HEK293 (cell line): ENCODE data around the gene FAM216A.
A peak's percentile ranks its signal among the peaks of the same experiment; 100 is the strongest.

ENCODE experiments used
- IKZF3 ChIP-seq: fragments of 450-650 bp; IDR thresholded peaks from 2 replicates; pipeline ENCODE4 v1.5.0; 2018; ENCODE audit warnings: missing biosample characterization, mild to moderate bottlenecking, missing genetic modification characterization, moderate library complexity
- KLF10 ChIP-seq: fragments of 450-650 bp; IDR thresholded peaks from 2 replicates; pipeline ENCODE4 v1.5.1; 2018; ENCODE audit warnings: missing biosample characterization, mild to moderate bottlenecking, missing genetic modification characterization
- KLF16 ChIP-seq: fragments of 450-650 bp; formaldehyde crosslinking; IDR thresholded peaks from 2 replicates; pipeline ENCODE4 v1.5.1; 2017; ENCODE audit warnings: missing biosample characterization, missing genetic modification characterization
- MZF1 ChIP-seq: fragments of 450-650 bp; formaldehyde crosslinking; IDR thresholded peaks from 2 replicates; pipeline ENCODE4 v1.5.1; 2017; ENCODE audit warnings: missing biosample characterization, missing genetic modification characterization, borderline replicate concordance
- RBAK ChIP-seq: fragments of 450-650 bp; formaldehyde crosslinking; IDR thresholded peaks from 2 replicates; pipeline ENCODE4 v1.5.1; 2016; ENCODE audit warnings: missing biosample characterization, missing genetic modification characterization
- SALL2 ChIP-seq: fragments of 450-650 bp; formaldehyde crosslinking; IDR thresholded peaks from 2 replicates; pipeline ENCODE4 v1.5.0; 2017; ENCODE audit warnings: missing biosample characterization, mild to moderate bottlenecking, missing genetic modification characterization, borderline replicate concordance
- YY2 ChIP-seq: fragments of 450-650 bp; formaldehyde crosslinking; IDR thresholded peaks from 2 replicates; pipeline ENCODE4 v1.5.1; 2016; ENCODE audit warnings: missing biosample characterization, missing genetic modification characterization
- ZBTB17 ChIP-seq: fragments of 450-650 bp; formaldehyde crosslinking; IDR thresholded peaks from 2 replicates; pipeline ENCODE4 v1.5.1; 2016; ENCODE audit warnings: missing biosample characterization, missing genetic modification characterization
- ZBTB21 ChIP-seq: fragments of 450-650 bp; formaldehyde crosslinking; IDR thresholded peaks from 2 replicates; pipeline ENCODE4 v1.5.1; 2017; ENCODE audit warnings: missing biosample characterization, missing genetic modification characterization
- ZEB2 ChIP-seq: fragments of 450-650 bp; formaldehyde crosslinking; IDR thresholded peaks from 2 replicates; pipeline ENCODE4 v1.5.1; 2016; ENCODE audit warnings: missing biosample characterization, missing genetic modification characterization
- ZNF10 ChIP-seq: fragments of 450-650 bp; formaldehyde crosslinking; IDR thresholded peaks from 2 replicates; pipeline ENCODE4 v1.5.1; 2017; ENCODE audit warnings: missing biosample characterization, missing genetic modification characterization
- ZNF155 ChIP-seq: fragments of 450-650 bp; formaldehyde crosslinking; IDR thresholded peaks from 2 replicates; pipeline ENCODE4 v1.5.1; 2016; ENCODE audit warnings: missing biosample characterization, missing genetic modification characterization
- ZNF16 ChIP-seq: fragments of 450-650 bp; formaldehyde crosslinking; IDR thresholded peaks from 2 replicates; pipeline ENCODE4 v1.5.1; 2016; ENCODE audit warnings: low read depth, missing biosample characterization, missing genetic modification characterization
- ZNF169 ChIP-seq: fragments of 450-650 bp; formaldehyde crosslinking; IDR thresholded peaks from 2 replicates; pipeline ENCODE4 v1.5.1; 2016; ENCODE audit warnings: missing biosample characterization, missing genetic modification characterization
- ZNF2 ChIP-seq: fragments of 450-650 bp; formaldehyde crosslinking; IDR thresholded peaks from 2 replicates; pipeline ENCODE4 v1.5.1; 2016; ENCODE audit warnings: missing biosample characterization, missing genetic modification characterization
- ZNF202 ChIP-seq: fragments of 450-650 bp; formaldehyde crosslinking; IDR thresholded peaks from 2 replicates; pipeline ENCODE4 v1.5.1; 2016; ENCODE audit warnings: missing biosample characterization, missing genetic modification characterization, borderline replicate concordance
- ZNF221 ChIP-seq: fragments of 450-650 bp; formaldehyde crosslinking; IDR thresholded peaks from 2 replicates; pipeline ENCODE4 v1.5.1; 2017; ENCODE audit warnings: missing biosample characterization, missing genetic modification characterization, borderline replicate concordance
- ZNF23 ChIP-seq: fragments of 450-650 bp; formaldehyde crosslinking; IDR thresholded peaks from 2 replicates; pipeline ENCODE4 v1.5.1; 2016; ENCODE audit warnings: missing biosample characterization, missing genetic modification characterization, borderline replicate concordance
- ZNF311 ChIP-seq: fragments of 450-650 bp; formaldehyde crosslinking; IDR thresholded peaks from 2 replicates; pipeline ENCODE4 v1.5.1; 2017; ENCODE audit warnings: missing biosample characterization, missing genetic modification characterization, borderline replicate concordance
- ZNF37A ChIP-seq: fragments of 450-650 bp; IDR thresholded peaks from 2 replicates; pipeline ENCODE4 v1.5.1; 2018; ENCODE audit warnings: missing biosample characterization, missing genetic modification characterization
- ZNF394 ChIP-seq: fragments of 450-650 bp; formaldehyde crosslinking; IDR thresholded peaks from 2 replicates; pipeline ENCODE4 v1.5.1; 2016; ENCODE audit warnings: missing biosample characterization, missing genetic modification characterization, mild to moderate bottlenecking, moderate library complexity, borderline replicate concordance
- ZNF548 ChIP-seq: fragments of 450-650 bp; formaldehyde crosslinking; IDR thresholded peaks from 2 replicates; pipeline ENCODE4 v1.5.1; 2016; ENCODE audit warnings: missing biosample characterization, missing genetic modification characterization
- ZNF549 ChIP-seq: fragments of 450-650 bp; IDR thresholded peaks from 2 replicates; pipeline ENCODE4 v1.5.1; 2018; ENCODE audit warnings: missing biosample characterization, missing genetic modification characterization, mild to moderate bottlenecking, inconsistent platforms, moderate library complexity
- ZNF585B ChIP-seq: fragments of 450-650 bp; formaldehyde crosslinking; IDR thresholded peaks from 2 replicates; pipeline ENCODE4 v1.5.1; 2016; ENCODE audit warnings: missing biosample characterization, missing genetic modification characterization
- ZNF621 ChIP-seq: fragments of 450-650 bp; formaldehyde crosslinking; IDR thresholded peaks from 2 replicates; pipeline ENCODE4 v1.5.1; 2017; ENCODE audit warnings: missing biosample characterization, missing genetic modification characterization
- ZNF624 ChIP-seq: fragments of 450-650 bp; formaldehyde crosslinking; IDR thresholded peaks from 2 replicates; pipeline ENCODE4 v1.5.1; 2017; ENCODE audit warnings: missing biosample characterization, missing genetic modification characterization
- ZNF670 ChIP-seq: fragments of 450-650 bp; formaldehyde crosslinking; IDR thresholded peaks from 2 replicates; pipeline ENCODE4 v1.5.1; 2016; ENCODE audit warnings: missing biosample characterization, missing genetic modification characterization, low read depth
- TF ChIP-seq, protein P1 (sequence below): fragments of 450-650 bp; formaldehyde crosslinking; IDR thresholded peaks from 2 replicates; pipeline ENCODE4 v1.5.1; 2016; ENCODE audit warnings: missing biosample characterization, missing genetic modification characterization
- TF ChIP-seq, protein P2 (sequence below): fragments of 450-650 bp; formaldehyde crosslinking; IDR thresholded peaks from 2 replicates; pipeline ENCODE4 v1.5.1; 2017; ENCODE audit warnings: missing biosample characterization, missing genetic modification characterization
- TF ChIP-seq, protein P3 (sequence below): fragments of 450-650 bp; formaldehyde crosslinking; IDR thresholded peaks from 2 replicates; pipeline ENCODE4 v1.5.0; 2017; ENCODE audit warnings: missing biosample characterization, missing genetic modification characterization, borderline replicate concordance
- TF ChIP-seq, protein P4 (sequence below): fragments of 450-650 bp; formaldehyde crosslinking; IDR thresholded peaks from 2 replicates; pipeline ENCODE4 v1.5.1; 2016; ENCODE audit warnings: missing biosample characterization, missing genetic modification characterization
- TF ChIP-seq, protein P5 (sequence below): fragments of 450-650 bp; formaldehyde crosslinking; IDR thresholded peaks from 2 replicates; pipeline ENCODE4; 2016; ENCODE audit warnings: missing biosample characterization, missing genetic modification characterization

FAM216A gene

DNA sequence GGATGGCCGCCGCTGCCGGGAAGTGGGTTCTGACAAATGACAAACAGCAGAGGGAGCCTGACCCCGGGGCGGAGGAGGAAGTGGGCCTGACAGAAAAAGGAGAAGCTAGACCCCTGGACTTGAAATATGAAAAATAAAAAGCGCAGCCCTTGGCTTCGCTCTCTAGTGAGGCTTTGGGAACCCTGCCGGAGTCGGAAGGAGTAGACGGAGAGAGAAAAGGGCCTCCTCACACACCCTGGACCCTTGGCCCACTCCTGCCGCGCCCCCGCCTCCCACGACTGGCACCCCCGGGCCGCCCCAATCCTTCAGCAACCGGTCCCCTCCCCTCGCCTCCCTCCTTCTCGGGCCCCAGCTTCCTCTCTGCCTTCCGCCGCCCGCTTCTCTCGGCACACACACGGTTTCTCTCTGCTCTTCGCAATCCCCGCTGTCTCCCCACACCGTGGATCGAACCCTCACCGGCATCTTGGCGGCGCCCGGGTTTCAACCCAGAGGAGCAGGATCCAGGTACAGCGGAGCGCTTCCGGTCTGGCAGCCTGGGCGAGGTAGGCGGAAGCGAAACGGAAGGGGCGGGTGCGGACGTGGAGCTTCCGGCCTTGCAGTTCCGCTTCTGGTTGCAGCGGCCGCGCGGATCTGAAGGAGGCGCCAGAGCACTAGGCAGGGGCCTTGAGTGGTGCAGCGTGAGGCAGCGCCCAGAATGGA lies 18.7 kb upstream of the FAM216A start, which contains the start of gene ARPC3 (continued):
- TF ChIP-seq, protein P1, sequence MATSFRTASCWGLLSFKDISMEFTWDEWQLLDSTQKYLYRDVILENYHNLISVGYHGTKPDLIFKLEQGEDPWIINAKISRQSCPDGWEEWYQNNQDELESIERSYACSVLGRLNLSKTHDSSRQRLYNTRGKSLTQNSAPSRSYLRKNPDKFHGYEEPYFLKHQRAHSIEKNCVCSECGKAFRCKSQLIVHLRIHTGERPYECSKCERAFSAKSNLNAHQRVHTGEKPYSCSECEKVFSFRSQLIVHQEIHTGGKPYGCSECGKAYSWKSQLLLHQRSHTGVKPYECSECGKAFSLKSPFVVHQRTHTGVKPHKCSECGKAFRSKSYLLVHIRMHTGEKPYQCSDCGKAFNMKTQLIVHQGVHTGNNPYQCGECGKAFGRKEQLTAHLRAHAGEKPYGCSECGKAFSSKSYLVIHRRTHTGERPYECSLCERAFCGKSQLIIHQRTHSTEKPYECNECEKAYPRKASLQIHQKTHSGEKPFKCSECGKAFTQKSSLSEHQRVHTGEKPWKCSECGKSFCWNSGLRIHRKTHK (tag by site-specific recombination) = no peak
- no peak for TF ChIP-seq IKZF3
- TF ChIP-seq ZNF585B (tag by site-specific recombination) = no peak
- TF ChIP-seq, protein P2, sequence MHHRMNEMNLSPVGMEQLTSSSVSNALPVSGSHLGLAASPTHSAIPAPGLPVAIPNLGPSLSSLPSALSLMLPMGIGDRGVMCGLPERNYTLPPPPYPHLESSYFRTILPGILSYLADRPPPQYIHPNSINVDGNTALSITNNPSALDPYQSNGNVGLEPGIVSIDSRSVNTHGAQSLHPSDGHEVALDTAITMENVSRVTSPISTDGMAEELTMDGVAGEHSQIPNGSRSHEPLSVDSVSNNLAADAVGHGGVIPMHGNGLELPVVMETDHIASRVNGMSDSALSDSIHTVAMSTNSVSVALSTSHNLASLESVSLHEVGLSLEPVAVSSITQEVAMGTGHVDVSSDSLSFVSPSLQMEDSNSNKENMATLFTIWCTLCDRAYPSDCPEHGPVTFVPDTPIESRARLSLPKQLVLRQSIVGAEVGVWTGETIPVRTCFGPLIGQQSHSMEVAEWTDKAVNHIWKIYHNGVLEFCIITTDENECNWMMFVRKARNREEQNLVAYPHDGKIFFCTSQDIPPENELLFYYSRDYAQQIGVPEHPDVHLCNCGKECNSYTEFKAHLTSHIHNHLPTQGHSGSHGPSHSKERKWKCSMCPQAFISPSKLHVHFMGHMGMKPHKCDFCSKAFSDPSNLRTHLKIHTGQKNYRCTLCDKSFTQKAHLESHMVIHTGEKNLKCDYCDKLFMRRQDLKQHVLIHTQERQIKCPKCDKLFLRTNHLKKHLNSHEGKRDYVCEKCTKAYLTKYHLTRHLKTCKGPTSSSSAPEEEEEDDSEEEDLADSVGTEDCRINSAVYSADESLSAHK (tag by site-specific recombination) = no peak
- no peak for TF ChIP-seq SALL2
- TF ChIP-seq MZF1 (tag by site-specific recombination) = no peak
- TF ChIP-seq ZNF10 (tag by site-specific recombination) = no peak
- TF ChIP-seq ZNF624 = no peak
- TF ChIP-seq, protein P3, sequence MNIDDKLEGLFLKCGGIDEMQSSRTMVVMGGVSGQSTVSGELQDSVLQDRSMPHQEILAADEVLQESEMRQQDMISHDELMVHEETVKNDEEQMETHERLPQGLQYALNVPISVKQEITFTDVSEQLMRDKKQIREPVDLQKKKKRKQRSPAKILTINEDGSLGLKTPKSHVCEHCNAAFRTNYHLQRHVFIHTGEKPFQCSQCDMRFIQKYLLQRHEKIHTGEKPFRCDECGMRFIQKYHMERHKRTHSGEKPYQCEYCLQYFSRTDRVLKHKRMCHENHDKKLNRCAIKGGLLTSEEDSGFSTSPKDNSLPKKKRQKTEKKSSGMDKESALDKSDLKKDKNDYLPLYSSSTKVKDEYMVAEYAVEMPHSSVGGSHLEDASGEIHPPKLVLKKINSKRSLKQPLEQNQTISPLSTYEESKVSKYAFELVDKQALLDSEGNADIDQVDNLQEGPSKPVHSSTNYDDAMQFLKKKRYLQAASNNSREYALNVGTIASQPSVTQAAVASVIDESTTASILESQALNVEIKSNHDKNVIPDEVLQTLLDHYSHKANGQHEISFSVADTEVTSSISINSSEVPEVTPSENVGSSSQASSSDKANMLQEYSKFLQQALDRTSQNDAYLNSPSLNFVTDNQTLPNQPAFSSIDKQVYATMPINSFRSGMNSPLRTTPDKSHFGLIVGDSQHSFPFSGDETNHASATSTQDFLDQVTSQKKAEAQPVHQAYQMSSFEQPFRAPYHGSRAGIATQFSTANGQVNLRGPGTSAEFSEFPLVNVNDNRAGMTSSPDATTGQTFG (tag by site-specific recombination) = no peak
- TF ChIP-seq ZNF221 (tag by site-specific recombination) = no peak
- no peak for TF ChIP-seq RBAK (tag by site-specific recombination)
- no peak for TF ChIP-seq ZNF548 (tag by site-specific recombination)
- peak; percentile 89 for TF ChIP-seq ZEB2
- TF ChIP-seq ZNF549 (tag by site-specific recombination) = no peak
- TF ChIP-seq, protein P4, sequence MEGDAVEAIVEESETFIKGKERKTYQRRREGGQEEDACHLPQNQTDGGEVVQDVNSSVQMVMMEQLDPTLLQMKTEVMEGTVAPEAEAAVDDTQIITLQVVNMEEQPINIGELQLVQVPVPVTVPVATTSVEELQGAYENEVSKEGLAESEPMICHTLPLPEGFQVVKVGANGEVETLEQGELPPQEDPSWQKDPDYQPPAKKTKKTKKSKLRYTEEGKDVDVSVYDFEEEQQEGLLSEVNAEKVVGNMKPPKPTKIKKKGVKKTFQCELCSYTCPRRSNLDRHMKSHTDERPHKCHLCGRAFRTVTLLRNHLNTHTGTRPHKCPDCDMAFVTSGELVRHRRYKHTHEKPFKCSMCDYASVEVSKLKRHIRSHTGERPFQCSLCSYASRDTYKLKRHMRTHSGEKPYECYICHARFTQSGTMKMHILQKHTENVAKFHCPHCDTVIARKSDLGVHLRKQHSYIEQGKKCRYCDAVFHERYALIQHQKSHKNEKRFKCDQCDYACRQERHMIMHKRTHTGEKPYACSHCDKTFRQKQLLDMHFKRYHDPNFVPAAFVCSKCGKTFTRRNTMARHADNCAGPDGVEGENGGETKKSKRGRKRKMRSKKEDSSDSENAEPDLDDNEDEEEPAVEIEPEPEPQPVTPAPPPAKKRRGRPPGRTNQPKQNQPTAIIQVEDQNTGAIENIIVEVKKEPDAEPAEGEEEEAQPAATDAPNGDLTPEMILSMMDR (tag by site-specific recombination) = peak; percentile 96
- TF ChIP-seq ZNF621 (tag by site-specific recombination) = no peak
- TF ChIP-seq ZNF394 (tag by site-specific recombination) = 0 out of 2 replicates have a peak, but pooled peaks have one; percentile 24
- no peak for TF ChIP-seq ZNF202 (tag by site-specific recombination)
- TF ChIP-seq YY2 = peak; percentile 38; the same call in 1 of the 2 replicates
- TF ChIP-seq ZNF37A (tag by site-specific recombination) = no peak
- no peak for TF ChIP-seq ZNF155 (tag by site-specific recombination)
- TF ChIP-seq, protein P5, sequence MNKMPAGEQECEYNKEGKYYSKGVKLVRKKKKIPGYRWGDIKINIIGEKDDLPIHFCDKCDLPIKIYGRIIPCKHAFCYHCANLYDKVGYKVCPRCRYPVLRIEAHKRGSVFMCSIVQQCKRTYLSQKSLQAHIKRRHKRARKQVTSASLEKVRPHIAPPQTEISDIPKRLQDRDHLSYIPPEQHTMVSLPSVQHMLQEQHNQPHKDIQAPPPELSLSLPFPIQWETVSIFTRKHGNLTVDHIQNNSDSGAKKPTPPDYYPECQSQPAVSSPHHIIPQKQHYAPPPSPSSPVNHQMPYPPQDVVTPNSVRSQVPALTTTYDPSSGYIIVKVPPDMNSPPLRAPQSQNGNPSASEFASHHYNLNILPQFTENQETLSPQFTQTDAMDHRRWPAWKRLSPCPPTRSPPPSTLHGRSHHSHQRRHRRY (tag by site-specific recombination) = no peak
- TF ChIP-seq KLF10 (tag by site-specific recombination) = peak; percentile 22; the same call in 1 of the 2 replicates
- no peak; the same call in none of the 2 replicates for TF ChIP-seq KLF16 (tag by site-specific recombination)
- TF ChIP-seq ZNF23 = no peak
- TF ChIP-seq ZNF311 = no peak
- no peak for TF ChIP-seq ZNF169
- TF ChIP-seq ZNF670 (tag by site-specific recombination) = no peak
- no peak for TF ChIP-seq ZBTB21 (tag by site-specific recombination)
- TF ChIP-seq ZNF2 (tag by site-specific recombination) = peak; percentile 80
- TF ChIP-seq ZNF16 (tag by site-specific recombination) = no peak
- peak; percentile 87 for TF ChIP-seq ZBTB17 (tag by site-specific recombination)
